Middle frontal gyrus (tissue), 1 donor: Measurements from ENCODE around the gene CYRIA.

Experiments used
- DNase-seq: peaks from one replicate; pipeline ENCODE4 v3.0.0-alpha.2; 2015; ENCODE audit warnings: low spot score; ENCODE audit errors: extremely low spot score

Gene CYRIA

DNA sequence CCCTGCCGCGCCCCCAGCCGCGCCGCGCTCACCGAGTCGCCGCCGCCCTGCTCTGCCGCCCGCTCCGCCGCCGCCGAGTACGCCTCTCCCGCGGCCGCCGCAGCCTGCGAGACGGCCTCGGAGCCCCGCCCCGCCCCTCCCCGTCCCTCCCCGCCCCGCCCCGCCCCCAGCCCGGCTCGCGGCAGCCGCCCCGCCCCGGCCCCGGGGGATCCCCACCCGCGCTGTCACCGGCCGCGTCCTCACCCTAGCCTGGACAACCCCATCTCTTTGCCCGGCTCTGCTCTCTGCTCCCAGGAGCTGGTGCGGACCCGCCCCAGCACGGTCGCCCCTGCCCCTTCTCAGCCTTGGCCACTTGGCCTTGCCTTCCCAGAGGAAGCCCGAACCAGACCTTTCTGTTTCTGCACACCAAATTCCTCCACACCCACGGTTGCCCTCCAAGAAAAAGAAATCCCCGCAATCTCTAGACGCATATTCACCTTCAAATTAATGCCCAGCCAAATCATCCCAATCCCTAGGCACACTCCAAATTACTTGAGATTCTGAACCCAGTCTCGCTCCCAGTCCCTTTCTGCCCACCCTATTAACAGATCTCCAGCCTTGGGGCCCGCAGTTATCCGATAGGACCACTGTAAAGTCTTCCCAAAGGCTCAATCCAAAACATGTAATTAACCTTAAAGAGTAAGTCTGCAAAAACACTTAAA, at the start of gene CYRIA:
TSS of gene CYRIA (minus strand) at position 87 of the 701 bp plus-strand sequence. CDS start 77,715 bp downstream, outside the sequence.
- DNase-seq, result no peak

DNA sequence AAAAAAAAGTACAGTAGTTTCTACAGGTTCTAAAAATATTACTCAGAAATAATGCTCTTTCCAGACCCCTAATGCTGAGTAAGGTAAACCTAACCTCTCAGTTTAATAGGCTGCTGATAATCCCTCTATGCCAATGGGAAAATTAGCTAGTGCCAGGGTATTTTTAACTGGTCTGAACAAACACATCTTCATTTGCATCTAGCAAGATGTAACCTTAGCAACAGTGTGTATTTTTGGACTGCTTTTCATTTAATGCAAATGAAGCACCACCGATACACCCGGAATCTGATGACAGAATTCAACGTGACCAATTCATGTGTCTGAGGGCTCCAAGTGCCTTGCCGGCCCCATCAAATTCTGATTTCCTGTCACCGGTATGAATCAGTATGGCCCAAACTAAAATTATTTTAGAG, 47.4 kb upstream of the CYRIA start:
- peak; percentile 61 for DNase-seq

DNA sequence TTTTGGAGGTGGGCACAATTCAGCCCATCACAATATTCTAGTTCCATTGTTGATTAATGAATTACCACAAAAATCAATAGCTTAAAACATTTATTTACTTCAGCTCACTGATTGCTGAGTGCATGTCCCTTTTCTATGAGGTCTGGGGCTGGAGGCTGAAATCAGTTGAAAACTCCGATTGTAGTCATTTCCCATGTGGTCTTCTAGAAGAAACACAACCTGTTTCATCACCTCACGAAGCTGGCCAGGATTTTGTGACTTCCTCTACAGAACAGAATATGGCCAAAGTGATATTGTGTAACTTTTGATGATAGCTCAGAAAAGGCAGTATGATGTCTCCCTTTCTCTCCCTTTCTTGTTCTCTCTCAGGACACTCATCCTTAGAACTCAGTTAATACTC, 44.1 kb upstream of the CYRIA start:
- no peak for DNase-seq

DNA sequence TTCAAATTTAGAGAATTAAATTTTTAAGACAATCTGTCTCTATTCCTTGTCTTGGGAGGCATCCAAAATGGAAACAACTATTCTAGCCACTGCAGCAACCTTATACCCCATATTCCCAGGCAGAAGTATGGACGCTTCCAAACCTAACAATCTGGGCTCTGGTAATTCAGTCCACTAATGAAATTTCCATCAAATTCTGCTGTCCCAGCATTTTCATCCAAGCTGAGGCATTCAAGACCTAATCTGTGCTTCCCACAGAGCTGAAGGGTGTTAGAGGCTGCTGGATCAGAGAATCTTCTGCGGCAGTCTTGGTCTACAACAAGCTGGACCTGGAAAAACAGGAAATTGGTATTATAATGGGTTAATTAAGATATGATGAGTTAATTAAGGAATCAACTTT, 42.5 kb upstream of the CYRIA start:
- DNase-seq, result no peak

DNA sequence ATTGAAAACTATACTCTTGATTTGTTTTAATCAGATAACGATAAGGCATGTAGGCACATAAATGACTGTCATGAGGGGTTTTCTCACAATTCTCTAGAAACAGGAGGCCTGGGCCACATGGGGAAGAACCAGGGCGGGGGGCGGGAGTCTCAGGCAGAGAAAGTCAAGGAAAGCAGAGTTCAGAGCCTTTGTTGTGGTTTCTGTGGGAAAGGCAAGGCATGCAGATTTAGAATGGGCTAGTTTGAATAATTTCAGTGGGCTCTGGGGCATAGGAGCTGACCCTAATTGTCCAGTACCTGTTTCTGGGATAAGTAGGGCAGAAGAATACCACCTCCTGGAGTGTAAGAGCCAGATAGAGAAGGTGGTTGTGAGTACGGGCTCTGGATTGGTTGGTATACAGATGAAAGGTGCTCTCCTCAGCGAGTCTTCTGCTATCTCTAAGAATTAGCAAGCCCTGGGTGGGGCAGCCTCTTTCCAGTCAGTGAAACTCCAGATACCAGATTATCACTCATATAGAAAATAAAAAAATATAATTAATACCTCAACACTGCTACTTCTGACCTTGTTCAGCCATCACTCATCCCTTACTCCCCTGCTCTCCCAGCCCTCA, 41.5 kb upstream of the CYRIA start:
- DNase-seq, result no peak

DNA sequence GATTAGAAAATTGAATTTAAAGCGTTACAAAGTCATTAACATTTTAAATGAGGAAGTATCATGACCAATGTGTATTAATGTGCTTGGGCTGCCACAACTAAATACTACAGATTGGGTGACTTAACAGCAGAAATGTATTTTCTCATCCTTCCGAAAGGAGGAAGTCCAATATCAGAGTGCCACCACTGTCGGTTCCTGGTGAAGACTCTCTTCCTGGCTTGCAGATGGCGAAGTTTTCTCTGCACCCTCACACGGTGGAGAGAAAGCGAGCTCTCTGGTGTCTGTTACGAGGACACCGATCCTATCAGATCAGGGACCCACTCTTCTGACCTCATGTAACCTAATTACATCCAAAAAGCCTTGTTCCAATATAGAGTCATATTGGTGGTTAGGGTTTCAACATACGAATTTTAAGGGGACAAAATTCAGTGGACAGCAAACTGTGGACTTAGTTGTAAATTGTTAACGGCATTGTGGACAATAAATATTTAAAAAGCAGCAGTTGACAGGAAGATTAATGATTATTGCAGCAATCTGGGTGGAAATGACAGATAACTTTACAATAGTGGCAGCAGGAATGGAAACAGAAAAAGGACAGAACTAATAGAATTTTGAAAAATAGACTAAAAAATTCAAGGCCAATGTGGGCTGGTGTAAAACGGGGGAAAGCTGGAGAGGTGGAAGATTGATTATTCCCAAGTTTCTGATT, 35.1 kb upstream of the CYRIA start:
- no peak for DNase-seq

DNA sequence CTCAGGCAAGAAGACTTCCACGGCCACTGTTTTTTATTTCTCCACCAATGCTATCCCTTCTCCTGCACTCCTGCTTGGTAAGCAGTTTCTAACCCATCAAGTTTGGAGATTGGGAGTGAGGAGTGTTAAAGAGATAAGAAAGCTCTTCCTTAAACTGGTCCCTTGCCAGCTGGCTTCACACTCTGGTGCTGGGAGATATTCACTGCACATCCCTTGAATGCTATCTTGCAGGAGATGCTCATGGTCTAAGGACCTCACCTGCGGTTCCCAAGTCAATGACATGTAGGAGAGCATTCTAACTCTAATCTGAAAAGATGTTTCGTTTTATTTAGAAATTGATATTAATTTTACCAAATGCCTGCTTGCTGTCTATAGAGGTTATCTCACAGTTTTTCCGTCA, 28.2 kb upstream of the CYRIA start:
- DNase-seq, result no peak

DNA sequence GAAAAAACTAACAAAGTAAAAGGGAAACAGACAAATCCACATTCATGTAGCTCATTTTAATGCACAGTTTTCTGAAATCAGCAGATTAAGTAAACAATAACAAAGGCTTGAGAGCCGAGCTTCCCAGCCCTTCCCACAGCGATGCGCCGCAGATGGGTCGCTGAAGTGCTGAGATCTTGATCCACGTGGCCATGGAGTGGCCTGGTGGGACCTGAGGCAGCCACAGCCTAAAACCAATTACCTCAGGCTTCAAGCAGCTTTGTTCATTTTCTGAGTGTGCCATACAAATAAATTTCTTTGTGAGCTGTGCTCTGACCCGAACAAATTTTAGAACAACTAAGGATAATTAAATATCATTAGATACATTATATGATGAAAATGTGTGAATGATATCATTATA, 25.6 kb upstream of the CYRIA start:
- no peak for DNase-seq

DNA sequence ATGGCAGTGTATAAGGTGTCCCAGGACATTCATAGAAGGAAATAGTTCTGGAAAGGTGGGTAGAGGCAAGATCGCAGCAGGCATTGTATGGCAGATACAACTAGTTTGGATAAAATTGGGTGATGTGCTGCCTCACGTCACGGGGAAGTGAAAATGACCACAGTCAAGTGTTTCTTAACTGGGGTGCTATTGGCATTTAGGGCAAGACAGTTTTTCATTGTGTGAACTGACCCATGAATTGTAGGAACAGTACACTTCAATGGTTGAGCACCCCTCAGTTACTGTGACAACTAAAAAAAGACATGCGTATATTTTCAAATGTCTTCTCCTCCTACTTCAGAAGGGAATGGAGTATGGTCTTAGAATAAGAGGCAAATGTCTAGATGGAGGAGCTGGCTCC, 22.3 kb upstream of the CYRIA start:
- DNase-seq, result no peak

DNA sequence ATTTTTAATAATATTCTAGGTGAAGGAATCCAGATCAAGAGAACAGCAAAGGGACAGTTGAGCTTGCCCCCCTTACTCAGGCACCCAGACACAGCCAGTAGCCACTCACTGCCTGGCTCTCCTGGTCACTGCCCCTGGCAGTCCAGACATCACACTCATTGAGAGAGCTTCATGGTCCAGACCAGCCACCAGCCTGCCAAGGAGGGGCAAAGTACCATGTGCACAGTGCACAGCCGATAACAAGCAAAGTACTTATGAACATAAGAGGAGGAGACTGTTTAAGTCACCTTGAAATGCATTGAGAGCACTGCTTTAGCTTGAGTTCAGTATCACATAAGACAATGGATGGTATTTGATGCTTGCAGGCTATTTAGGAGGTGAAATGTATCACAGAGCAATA, 21.6 kb upstream of the CYRIA start:
- DNase-seq, result no peak

DNA sequence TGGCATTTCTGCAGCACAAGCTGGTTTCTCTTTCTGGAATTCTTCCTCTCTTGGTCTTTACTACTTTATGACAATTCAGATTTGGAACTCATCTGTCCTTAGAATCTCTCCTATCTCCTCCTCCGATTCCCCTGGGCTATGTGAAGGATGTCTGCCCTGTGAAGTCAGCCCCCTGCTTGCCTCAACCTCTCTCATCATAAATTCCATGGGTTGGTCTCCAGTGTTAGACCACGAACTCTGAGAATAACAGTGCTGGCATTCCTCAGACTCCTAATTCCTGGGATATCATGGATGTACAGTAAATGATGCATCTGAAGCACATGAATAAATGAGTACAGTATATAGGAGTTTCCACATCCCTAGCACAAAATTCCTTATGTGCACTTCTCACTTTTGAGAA, 21.0 kb upstream of the CYRIA start:
- DNase-seq, result no peak

DNA sequence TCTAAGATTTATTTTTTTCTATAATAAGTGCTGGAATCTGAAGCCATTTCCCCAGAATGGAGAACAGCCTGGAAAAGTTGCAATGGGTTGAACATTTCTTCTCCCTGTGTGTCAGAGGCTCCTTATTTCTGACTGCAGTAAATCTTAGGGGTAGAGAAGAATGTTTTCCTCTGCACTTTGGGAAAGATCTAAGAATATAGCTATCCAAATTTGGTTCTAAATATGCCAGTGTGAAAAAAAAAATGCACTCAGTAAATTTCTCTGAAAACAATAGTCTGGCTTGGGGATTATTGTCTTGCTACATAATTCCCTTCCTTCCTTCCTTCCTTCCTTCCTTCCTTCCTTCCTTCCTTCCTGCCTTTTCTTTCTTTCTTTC, 19.7 kb upstream of the CYRIA start:
- DNase-seq, result no peak

DNA sequence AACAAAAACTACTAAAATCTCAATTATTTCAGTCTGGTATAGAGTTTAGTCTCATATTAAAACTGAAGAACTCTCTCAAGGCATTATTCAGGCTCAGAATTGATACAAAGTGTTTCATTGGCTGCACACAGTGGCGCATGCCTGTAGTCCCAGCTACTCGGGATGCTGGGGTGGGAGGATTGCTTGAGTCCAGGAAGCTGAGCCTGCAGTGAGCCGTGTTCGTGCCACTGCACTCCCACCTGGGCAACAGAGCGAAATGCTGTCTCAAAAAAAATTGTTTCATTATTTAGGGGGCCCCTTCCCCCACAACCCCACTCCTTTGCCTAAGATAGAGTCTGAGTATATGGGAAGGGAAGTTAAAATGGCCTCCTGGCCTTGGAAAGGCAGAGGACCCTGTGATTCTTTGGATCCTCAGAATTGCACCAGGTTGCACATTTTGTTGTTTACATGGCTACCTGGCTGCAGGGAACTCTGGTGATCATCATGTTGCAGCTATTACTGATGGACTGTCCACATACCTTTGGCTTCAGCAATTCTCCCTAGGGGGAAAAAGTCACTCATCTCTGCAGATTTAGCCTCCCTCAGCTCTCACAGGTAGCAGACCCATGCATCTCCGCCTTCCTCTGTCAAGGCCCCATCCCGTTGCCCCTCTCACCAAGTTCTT, 19.2 kb upstream of the CYRIA start:
- DNase-seq, result no peak

DNA sequence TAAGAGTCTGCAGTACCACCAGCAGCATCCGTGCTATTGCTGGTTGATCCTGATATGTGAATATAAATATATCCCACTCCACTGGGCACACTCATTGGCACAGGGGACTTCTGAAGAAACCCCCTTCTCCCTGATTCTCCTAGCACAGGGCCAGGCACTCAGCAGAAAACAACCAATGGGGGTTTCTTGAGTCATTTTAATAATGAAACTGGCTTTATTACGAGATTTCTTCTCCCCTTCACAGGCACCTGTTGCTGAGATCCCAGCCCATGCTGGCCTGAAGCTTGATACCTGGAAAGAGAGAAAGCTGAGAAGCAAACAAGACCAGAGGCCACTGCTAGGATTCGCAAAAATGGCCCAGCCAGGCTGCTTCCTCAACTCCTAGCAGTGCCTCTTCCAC, 17.9 kb upstream of the CYRIA start:
- no peak for DNase-seq

DNA sequence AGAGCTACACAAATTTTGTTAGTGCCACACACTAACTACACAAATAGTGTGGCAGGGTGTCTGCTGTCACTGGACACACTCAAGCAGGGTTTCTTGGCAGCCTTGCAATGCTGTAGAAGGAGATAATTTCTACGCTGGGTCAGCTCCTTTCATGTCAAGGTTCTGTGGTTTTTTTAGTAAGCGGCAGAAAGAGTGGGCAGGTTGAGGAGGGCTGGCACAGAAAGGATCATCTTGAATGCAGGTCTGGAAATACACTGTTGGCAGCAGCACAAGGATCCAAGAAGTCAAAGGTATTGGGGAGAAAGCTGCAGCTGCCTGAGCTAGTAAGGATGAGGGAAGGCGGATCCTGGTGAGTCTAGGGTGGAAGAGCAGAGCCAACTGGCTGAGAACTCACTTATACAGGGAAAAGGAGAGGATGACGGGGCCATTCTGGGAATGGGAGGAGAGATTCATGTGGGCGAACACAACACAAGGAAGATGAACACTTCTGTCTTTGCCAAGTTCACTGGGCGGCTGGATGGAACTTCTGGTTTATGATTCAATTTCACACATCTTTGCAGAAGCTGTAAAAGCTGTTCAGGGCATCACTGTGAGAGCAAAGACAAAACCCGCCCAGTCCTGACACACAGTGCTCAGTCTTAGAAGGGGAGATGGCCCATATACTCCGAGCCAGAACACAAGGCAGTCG, 16.9 kb upstream of the CYRIA start:
- DNase-seq, result peak; percentile 37

DNA sequence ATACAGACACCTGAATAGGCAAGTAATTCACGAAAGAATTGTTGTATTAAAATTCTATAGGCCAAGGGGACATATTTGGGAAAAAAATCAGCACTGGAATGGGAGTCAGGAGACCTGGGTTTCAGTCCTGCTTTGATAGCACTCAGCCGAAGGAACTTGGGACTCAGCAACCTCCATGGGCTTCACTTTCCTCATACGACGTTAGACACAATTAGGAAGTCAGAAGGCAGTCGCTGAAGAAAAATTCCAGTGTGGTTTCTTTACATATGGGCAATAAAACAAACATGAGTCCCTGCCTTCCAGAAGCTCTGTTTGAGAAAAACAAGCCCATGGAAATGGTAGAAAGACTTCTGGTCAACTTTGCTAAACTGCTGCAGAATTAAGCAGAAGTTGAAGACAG, 15.1 kb upstream of the CYRIA start:
- DNase-seq, result no peak

DNA sequence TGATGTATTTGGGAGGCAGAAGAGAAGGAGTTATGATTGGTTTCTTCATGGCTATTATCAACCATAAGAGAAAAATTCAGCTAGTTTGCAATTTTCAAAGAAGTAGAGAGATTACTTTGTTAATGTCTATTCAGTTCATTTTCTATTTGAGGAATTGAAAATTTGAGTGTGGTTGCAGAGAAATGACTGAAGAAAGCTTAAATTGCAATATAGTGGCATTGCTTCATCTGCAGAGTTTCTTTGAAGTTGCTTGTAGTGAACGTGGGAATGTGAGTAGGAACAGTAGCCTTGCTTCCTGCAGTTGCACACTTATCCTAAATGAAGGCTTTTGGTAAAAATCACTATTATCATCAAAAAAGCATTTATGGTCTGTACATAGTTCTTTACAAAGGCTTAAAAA, 14.7 kb upstream of the CYRIA start:
- DNase-seq, result no peak

DNA sequence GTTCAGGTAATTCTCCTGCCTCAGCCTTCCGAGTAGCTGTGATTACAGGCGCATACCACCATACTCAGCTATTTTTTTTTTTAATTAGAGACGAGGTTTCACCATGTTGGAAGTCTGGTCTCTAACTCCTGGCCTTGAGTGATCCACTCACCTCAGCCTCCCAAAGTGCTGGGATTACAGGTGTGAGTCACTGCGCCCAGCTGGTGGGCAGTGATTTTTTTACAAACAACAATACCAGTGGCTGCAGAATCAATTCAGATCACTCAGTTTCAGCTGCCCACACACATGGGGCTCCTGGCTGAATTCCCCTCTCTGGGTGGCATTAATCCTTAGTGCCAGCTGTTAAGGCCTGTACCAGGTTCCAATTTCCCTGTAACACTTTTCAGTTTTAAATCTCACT, 13.3 kb upstream of the CYRIA start:
- no peak for DNase-seq

DNA sequence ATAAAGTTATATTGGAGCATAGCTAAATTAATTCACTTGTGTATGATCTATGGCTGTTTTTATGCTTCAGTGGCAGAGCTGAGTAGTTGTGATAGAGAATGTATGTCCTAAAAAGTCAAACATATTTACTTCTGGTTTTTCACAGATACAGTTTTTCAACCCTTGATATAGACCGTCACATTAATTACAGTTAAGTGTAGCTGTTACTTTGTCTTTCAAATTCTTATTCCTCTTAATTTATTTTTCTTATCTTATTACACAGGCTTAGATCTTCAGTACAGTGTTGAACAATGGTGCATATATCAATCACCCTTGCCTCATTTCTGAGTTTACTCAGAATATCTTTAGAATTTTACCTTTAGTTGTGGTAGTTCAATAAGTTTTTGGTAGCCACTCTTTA, 12.2 kb upstream of the CYRIA start:
- DNase-seq, result no peak

DNA sequence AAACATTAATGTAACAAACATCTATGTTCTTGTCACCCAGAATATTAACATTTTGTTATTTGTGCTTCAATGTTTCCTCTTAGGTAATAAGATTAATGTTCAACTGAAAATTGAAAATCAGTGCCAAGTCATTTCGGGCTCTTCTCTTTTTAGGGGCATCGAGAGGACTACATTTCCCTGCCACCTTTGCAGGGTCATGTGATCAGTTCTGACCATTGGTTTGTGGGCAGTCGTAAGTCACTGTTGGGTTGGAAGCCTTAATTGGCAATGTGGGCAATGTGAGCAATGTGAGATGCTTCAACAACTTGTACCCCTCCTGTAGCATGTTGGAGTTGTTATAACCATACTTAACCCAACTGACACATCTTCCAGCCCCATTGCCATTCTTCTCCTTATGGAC, 10.1 kb upstream of the CYRIA start:
- DNase-seq, result no peak

DNA sequence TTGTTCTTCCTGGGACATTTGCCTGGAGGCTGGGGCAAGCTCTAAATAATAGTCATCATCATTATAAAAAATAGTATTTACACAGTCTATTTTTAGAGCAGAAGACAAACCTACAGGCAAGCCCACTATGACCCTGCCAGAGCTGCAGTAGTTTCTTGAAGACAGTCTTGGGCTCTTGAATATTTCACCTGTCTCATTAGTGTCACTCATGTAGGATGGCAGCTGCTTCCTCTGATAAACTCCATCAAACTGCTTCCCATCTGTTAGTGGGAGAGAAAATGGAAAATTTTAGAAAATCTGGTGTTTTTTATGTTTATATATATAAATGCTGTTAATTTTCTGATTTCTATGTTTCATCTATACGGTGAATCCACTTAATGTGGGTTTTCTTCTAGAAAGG, 8.5 kb upstream of the CYRIA start:
- DNase-seq, result no peak

DNA sequence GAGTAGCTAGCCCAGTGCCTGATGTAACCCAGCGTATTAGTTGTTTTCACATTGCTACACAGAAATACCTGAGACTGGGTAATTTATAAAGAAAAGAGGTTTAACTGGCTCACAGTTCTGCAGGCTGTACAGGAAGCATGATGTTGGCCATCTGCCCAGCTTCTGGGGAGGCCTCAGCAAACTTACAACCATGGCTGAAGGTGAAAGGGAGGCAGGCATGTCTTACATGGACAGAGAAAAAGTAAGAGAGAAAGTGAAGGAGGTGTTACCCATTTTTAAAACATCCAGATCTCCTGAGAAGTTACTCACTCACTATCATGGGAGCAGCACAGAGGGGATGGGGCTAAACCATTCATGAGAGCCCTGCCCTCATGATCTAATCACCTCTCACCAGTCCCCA, 6.1 kb upstream of the CYRIA start:
- DNase-seq, result no peak
